Hepatocyte (in vitro differentiated cells): Measurements from ENCODE around the gene TRIM59. TPM values are rescaled to one million over a fixed set of nuclear protein-coding genes. Genes with fewer than 3 reads are reported as not detected.

Source experiments
- DNase-seq: peaks from one replicate; pipeline ENCODE4 v3.0.0-alpha.2; 2016; ENCODE audit warnings: low spot score
- H2AFZ ChIP-seq: fragments of 200-600 bp; sonication (generic); 2 replicates; pipeline ENCODE4 v1.6.0; 2016; ENCODE audit warnings: antibody characterized with exemption, mild to moderate bottlenecking
- H3K27ac ChIP-seq: fragments of 200-600 bp; sonication (generic); 2 replicates; pipeline ENCODE4 v1.5.1; 2016; ENCODE audit warnings: mild to moderate bottlenecking
- H3K27me3 ChIP-seq: fragments of 200-600 bp; sonication (generic); 2 replicates; pipeline ENCODE4 v1.6.1; 2016
- H3K36me3 ChIP-seq: fragments of 200-600 bp; sonication (generic); replicated peaks from 2 replicates; pipeline ENCODE4 v1.5.1; 2016; ENCODE audit warnings: low read depth; ENCODE audit not compliant: insufficient read depth
- H3K4me1 ChIP-seq: fragments of 200-600 bp; sonication (generic); 2 replicates; pipeline ENCODE4 v1.5.1; 2016; ENCODE audit warnings: mild to moderate bottlenecking, moderate library complexity; ENCODE audit not compliant: insufficient read depth
- H3K4me2 ChIP-seq: fragments of 200-600 bp; sonication (generic); 2 replicates; pipeline ENCODE4 v1.6.0; 2016
- H3K4me3 ChIP-seq: fragments of 200-600 bp; sonication (generic); 2 replicates; pipeline ENCODE4 v1.5.1; 2016; ENCODE audit warnings: mild to moderate bottlenecking
- H3K79me2 ChIP-seq: fragments of 200-600 bp; sonication (generic); 2 replicates; pipeline ENCODE4 v1.6.0; 2017; ENCODE audit warnings: mild to moderate bottlenecking
- H3K9me2 ChIP-seq: fragments of 200-600 bp; sonication (generic); replicated peaks from 2 replicates; pipeline ENCODE4 v1.6.0; 2017; ENCODE audit warnings: mild to moderate bottlenecking; ENCODE audit not compliant: insufficient read depth
- H3K9me3 ChIP-seq: fragments of 200-600 bp; sonication (generic); 2 replicates; pipeline ENCODE4 v1.5.1; 2016; ENCODE audit warnings: low read depth, mild to moderate bottlenecking
- H4K20me1 ChIP-seq: fragments of 200-600 bp; sonication (generic); 2 replicates; pipeline ENCODE4 v1.6.0; 2016; ENCODE audit warnings: mild to moderate bottlenecking; ENCODE audit not compliant: insufficient read depth, poor library complexity, severe bottlenecking
- EZH2 ChIP-seq: fragments of 200-600 bp; sonication (generic); IDR thresholded peaks from 2 replicates; pipeline ENCODE4 v1.6.1; 2016; ENCODE audit warnings: antibody characterized with exemption, mild to moderate bottlenecking, borderline replicate concordance
- EZH2phosphoT487 ChIP-seq: fragments of 200-600 bp; sonication (generic); IDR thresholded peaks from one replicate; pipeline ENCODE4 v1.6.1; 2018; ENCODE audit warnings: antibody characterized with exemption, mild to moderate bottlenecking, low read depth, moderate library complexity; ENCODE audit not compliant: unreplicated experiment, severe bottlenecking
- WGBS: methylation state at CpG from one replicate; pipeline ENCODE4 v1.1.6; 2016; ENCODE audit warnings: low lambda C conversion rate; ENCODE audit errors: missing lambda C conversion rate; 5-methylcytosine and 5-hydroxymethylcytosine counted together
- polyA plus RNA-seq: library from polyadenylated mRNA; unstranded; fragments of >200 nt; fragmentation: Nextera tagmentation; extraction: Ambion mirVana; gene quantifications from 2 replicates; pipeline ENCODE4 v1.2.1, GENCODE V29; 2016
- total RNA-seq: library from RNA; depleted of rRNA; stranded (reverse); fragments of >200 nt; gene quantifications from 2 replicates; pipeline ENCODE4 v1.2.3, GENCODE V29; 2014
- TF ChIP-seq, protein P1 (sequence below): fragments of 200-600 bp; sonication (generic); IDR thresholded peaks from 2 replicates; pipeline ENCODE4 v1.5.1; 2016; ENCODE audit warnings: antibody characterized with exemption, mild to moderate bottlenecking; ENCODE audit not compliant: poor library complexity

Gene TRIM59
- total and polyA plus RNA-seq, 2 experiments from 2014 or later, result 6.4 to 14.0 TPM

DNA sequence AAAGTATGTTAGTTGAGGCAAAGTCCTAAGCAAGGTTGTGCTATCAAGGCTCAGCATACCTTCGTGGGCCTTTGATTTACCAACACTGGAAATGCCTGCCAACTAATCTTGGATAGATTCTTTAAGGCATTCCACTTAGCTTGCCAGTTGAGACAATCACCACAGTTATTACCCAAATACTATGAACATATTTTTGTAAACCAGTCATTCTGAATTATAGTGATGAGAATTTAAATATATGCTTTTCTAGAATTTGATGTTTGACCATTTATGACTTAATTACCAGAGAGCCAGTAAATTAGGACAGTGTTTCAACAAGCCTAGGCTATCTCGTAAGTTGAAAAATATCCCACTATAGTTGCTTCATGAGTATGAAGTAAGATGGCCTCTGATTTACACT, 15.5 kb downstream of the TRIM59 start:
- TF ChIP-seq EZH2 (no peak), EZH2phosphoT487 (no peak)
- TF ChIP-seq, protein P1, sequence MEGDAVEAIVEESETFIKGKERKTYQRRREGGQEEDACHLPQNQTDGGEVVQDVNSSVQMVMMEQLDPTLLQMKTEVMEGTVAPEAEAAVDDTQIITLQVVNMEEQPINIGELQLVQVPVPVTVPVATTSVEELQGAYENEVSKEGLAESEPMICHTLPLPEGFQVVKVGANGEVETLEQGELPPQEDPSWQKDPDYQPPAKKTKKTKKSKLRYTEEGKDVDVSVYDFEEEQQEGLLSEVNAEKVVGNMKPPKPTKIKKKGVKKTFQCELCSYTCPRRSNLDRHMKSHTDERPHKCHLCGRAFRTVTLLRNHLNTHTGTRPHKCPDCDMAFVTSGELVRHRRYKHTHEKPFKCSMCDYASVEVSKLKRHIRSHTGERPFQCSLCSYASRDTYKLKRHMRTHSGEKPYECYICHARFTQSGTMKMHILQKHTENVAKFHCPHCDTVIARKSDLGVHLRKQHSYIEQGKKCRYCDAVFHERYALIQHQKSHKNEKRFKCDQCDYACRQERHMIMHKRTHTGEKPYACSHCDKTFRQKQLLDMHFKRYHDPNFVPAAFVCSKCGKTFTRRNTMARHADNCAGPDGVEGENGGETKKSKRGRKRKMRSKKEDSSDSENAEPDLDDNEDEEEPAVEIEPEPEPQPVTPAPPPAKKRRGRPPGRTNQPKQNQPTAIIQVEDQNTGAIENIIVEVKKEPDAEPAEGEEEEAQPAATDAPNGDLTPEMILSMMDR, result no peak
- Histone ChIP-seq H3K79me2 (peaks cover 10% of the 10 kb centered on the region), H3K27me3 (no peaks in the 10 kb centered on the region), H3K4me1 (no peaks in the 10 kb centered on the region), H3K4me2 (no peak overlapping the region), H3K9me3 (no peaks in the 10 kb centered on the region), H3K9me2 (no peaks in the 10 kb centered on the region), H3K4me3 (no peak overlapping the region), H4K20me1 (no peaks in the 10 kb centered on the region), H3K36me3 (no peaks in the 10 kb centered on the region), H3K27ac (no peak overlapping the region), H2AFZ (no peak overlapping the region)
- DNase-seq, result no peak
- 90% methylated on average over 2 of the region's 2 CpGs for WGBS

DNA sequence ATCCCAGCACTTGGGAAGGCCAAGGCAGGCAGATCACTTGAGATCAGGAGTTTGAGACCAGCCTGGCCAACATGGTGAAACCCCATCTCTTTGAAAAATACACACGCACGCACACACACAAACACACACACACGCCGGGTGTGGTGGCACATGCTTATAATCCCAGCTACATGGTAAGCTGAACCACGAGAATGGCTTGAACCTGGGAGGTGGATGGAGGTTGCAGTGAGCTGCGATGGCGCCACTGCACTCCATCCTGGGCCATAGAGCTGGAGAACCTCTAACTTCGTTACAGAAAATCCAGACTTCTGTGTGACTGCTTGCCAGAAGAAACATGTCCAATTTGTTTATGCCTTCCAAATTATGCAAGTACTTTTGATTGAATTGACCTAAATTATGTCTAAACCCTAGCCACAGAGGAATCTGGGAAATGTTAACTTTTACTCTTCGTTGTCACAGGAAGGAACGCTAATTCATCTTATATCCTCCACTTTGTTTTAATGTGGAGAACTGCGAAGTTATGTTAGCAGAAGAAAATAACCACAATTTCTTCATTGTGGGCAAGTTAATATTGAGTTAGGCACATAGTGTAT, 21.7 kb downstream of the TRIM59 start:
- Histone ChIP-seq H3K9me2 (no peaks in the 10 kb centered on the region), H2AFZ (no peak overlapping the region), H3K4me2 (no peak overlapping the region), H3K79me2 (no peaks in the 10 kb centered on the region), H3K4me1 (no peaks in the 10 kb centered on the region), H3K27me3 (no peaks in the 10 kb centered on the region), H3K4me3 (no peak overlapping the region), H4K20me1 (no peaks in the 10 kb centered on the region), H3K27ac (no peak overlapping the region), H3K36me3 (no peaks in the 10 kb centered on the region), H3K9me3 (no peaks in the 10 kb centered on the region)
- TF ChIP-seq, protein P1, result no peak
- TF ChIP-seq EZH2phosphoT487 (no peak), EZH2 (no peak)
- no peak for DNase-seq
- 97% methylated on average over 11 of the region's 11 CpGs for WGBS

DNA sequence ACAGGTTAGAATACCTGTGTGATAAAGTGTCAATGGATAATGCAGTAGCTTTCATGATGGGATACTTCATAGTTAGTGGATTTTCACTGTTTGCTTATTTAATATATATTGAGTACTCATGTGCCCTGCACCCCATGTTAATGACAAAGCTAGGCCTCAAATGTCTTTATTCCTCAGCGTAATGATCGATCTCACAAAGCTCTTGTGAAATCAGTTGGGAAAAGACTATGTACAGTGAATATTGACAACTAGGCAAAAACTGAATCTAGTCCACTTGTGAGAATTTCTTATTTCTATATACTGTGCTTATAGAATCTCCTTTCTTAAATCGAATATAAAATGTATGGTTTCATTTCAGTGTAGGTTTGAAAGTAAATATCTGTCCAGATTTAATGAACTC, 32.3 kb downstream of the TRIM59 start:
- TF ChIP-seq EZH2 (no peak), EZH2phosphoT487 (no peak)
- TF ChIP-seq, protein P1, result no peak
- Histone ChIP-seq H3K9me2 (no peaks in the 10 kb centered on the region), H3K4me2 (no peak overlapping the region), H3K79me2 (peaks cover 5% of the 10 kb centered on the region), H3K27ac (no peak overlapping the region), H3K4me3 (no peak overlapping the region), H2AFZ (no peak overlapping the region), H3K27me3 (no peaks in the 10 kb centered on the region), H3K4me1 (no peaks in the 10 kb centered on the region), H3K36me3 (no peaks in the 10 kb centered on the region), H3K9me3 (no peaks in the 10 kb centered on the region), H4K20me1 (no peaks in the 10 kb centered on the region)
- 66% methylated on average over 3 of the region's 3 CpGs for WGBS
- no peak for DNase-seq
